HG03442 (cell line): ENCODE results near the gene PNPLA3.
A peak's percentile ranks its signal among the peaks of the same experiment; 100 is the strongest.

Experiments used
- ATAC-seq: cut with Tn5 transposase; IDR thresholded peaks from one replicate; pipeline ENCODE4 v1.9.1; 2021; ENCODE audit warnings: mild to moderate bottlenecking, moderate library complexity; ENCODE audit not compliant: unreplicated experiment

Gene PNPLA3

GRCh38 chr22:43921370-43921769 is 2.2 kb upstream of the PNPLA3 start:
- no peak for ATAC-seq

- ATAC-seq = no peak
Measured at GRCh38 chr22:43922123-43922522, 1.5 kb upstream of the PNPLA3 start.

GRCh38 chr22:43923191-43923590 is 414 bp upstream of the PNPLA3 start:
- no peak for ATAC-seq

GRCh38 chr22:43924877-43925276 is 1.3 kb downstream of the PNPLA3 start:
- ATAC-seq = no peak

GRCh38 chr22:43925433-43926348 is 2.1 kb downstream of the PNPLA3 start:
- no peak for ATAC-seq

GRCh38 chr22:43926349-43926710 is 2.7 kb downstream of the PNPLA3 start:
- no peak for ATAC-seq

GRCh38 chr22:43928468-43928867 is 4.9 kb downstream of the PNPLA3 start:
- ATAC-seq = no peak

- ATAC-seq = no peak
Measured at GRCh38 chr22:43928908-43929307, 5.3 kb downstream of the PNPLA3 start.

- no peak for ATAC-seq
Measured at GRCh38 chr22:43931771-43932170, 8.2 kb downstream of the PNPLA3 start.

- ATAC-seq = no peak
Measured at GRCh38 chr22:43941449-43941848, 17.8 kb downstream of the PNPLA3 start.

- ATAC-seq = no peak
Measured at GRCh38 chr22:43944670-43945430, 21.2 kb downstream of the PNPLA3 start.

- ATAC-seq = no peak
Measured at GRCh38 chr22:43945632-43946383, 22.2 kb downstream of the PNPLA3 start.

GRCh38 chr22:43946384-43946667 is 22.7 kb downstream of the PNPLA3 start:
- no peak for ATAC-seq

- ATAC-seq = no peak
Measured at GRCh38 chr22:43948836-43949406, 25.3 kb downstream of the PNPLA3 start.

GRCh38 chr22:43951391-43951790 is 27.8 kb downstream of the PNPLA3 start:
- ATAC-seq = no peak

- no peak for ATAC-seq
Measured at GRCh38 chr22:43951966-43952365, 28.4 kb downstream of the PNPLA3 start.

- no peak for ATAC-seq
Measured at GRCh38 chr22:43953988-43954785, 30.6 kb downstream of the PNPLA3 start.

GRCh38 chr22:43955040-43955882 is 31.7 kb downstream of the PNPLA3 start, which contains the start of gene SAMM50:
SAMM50 (plus strand) TSS chr22:43955442; CDS start chr22:43955578, 136 bp downstream.
- ATAC-seq = peak; percentile 80
